A673 (cell line): ENCODE results near the gene NUP155. TPM values are rescaled to one million over a fixed set of nuclear protein-coding genes. Genes with fewer than 3 reads are reported as not detected.

Experiments used
- BruUV-seq: library from RNA; stranded (reverse); fragments of 400-500 nt; replicated peaks from 2 replicates; lab custom pipeline; 2021; lab: Mats Ljungman, UMichigan
- CTCF ChIA-PET: fragments of 300-600 bp; sonication (Branson Sonifier 250); formaldehyde crosslinking; loops from one replicate; lab custom pipeline; 2022; ENCODE audit warnings: antibody characterized with exemption; lab: Charles Lee
- POLR2A ChIA-PET: fragments of 300-600 bp; sonication (Branson Sonifier 250); formaldehyde crosslinking; loops from one replicate; lab custom pipeline; 2022; ENCODE audit warnings: antibody characterized with exemption; ENCODE audit not compliant: low non-redundant PET; lab: Charles Lee
- DNase-seq: peaks from one replicate; pipeline ENCODE4 v3.0.0-alpha.2; 2015; ENCODE audit warnings: low spot score
- H3K27ac ChIP-seq: fragments of 200-600 bp; sonication (generic); 2 replicates; pipeline ENCODE4 v1.5.1; 2016; ENCODE audit warnings: mixed run types, low read depth, mild to moderate bottlenecking, mixed read lengths, antibody characterized with exemption, low read length; ENCODE audit not compliant: poor library complexity, severe bottlenecking
- H3K27me3 ChIP-seq: fragments of 200-600 bp; sonication (generic); replicated peaks from 2 replicates; pipeline ENCODE4 v1.6.1; 2017; ENCODE audit warnings: mixed run types, low read depth, mild to moderate bottlenecking, mixed read lengths, antibody characterized with exemption, low read length; ENCODE audit not compliant: insufficient read depth, poor library complexity
- H3K36me3 ChIP-seq: fragments of 200-600 bp; sonication (generic); 2 replicates; pipeline ENCODE4 v1.6.1; 2016; ENCODE audit warnings: mixed run types, mild to moderate bottlenecking, mixed read lengths, antibody characterized with exemption, low read length; ENCODE audit not compliant: insufficient read depth, poor library complexity, severe bottlenecking
- H3K4me1 ChIP-seq: fragments of 200-600 bp; sonication (generic); 2 replicates; pipeline ENCODE4 v1.6.1; 2017; ENCODE audit warnings: mixed run types, mild to moderate bottlenecking, mixed read lengths, antibody characterized with exemption, low read length; ENCODE audit not compliant: insufficient read depth, poor library complexity, severe bottlenecking
- H3K4me3 ChIP-seq: fragments of 200-600 bp; sonication (generic); 2 replicates; pipeline ENCODE4 v1.5.1; 2016; ENCODE audit warnings: low read depth, mixed run types, mild to moderate bottlenecking, mixed read lengths, low read length; ENCODE audit not compliant: poor library complexity, severe bottlenecking
- H3K9me3 ChIP-seq: fragments of 200-600 bp; sonication (generic); 2 replicates; pipeline ENCODE4 v1.6.1; 2016; ENCODE audit warnings: mixed run types, low read depth, mild to moderate bottlenecking, mixed read lengths, antibody characterized with exemption, low read length; ENCODE audit not compliant: poor library complexity, severe bottlenecking
- CTCF ChIP-seq: fragments of 300-800, 200-600 bp; sonication (generic); conservative IDR thresholded peaks from 2 replicates; pipeline ENCODE4 v1.5.1; 2017; ENCODE audit warnings: low read depth, mild to moderate bottlenecking, antibody characterized with exemption, low read length, moderate library complexity, mixed read lengths
- EZH2 ChIP-seq: fragments of 200-600 bp; sonication (generic); IDR thresholded peaks from 2 replicates; pipeline ENCODE4 v1.6.1; 2017; ENCODE audit warnings: borderline replicate concordance, low read depth, mild to moderate bottlenecking, mixed read lengths, antibody characterized with exemption, low read length; ENCODE audit not compliant: poor library complexity, severe bottlenecking
- intact Hi-C: fragments of 100-400 bp; cut with micrococcal nuclease; formaldehyde crosslinking; loops from one replicate; pipeline ENCODE4 v1.10.0; 2022; ENCODE audit not compliant: unreplicated experiment
- total RNA-seq: library from RNA; stranded (reverse); gene quantifications from 2 replicates; pipeline ENCODE4 v1.2.3, GENCODE V29; 2021

NUP155 gene
- total RNA-seq, 1 experiment from 2014 or later = 91.9 TPM

GRCh38 chr5:37251665-37252064 lies 119.2 kb downstream of the NUP155 start:
- no peak for TF ChIP-seq CTCF
- no peak for TF ChIP-seq EZH2
- intact Hi-C loops = no loop called here
- no peak for DNase-seq
- no TSS peak for BruUV-seq
- no peaks in the 10 kb centered on the region for H3K36me3 ChIP-seq
- no peaks in the 10 kb centered on the region for H3K9me3 ChIP-seq
- H3K27me3 ChIP-seq = no peaks in the 10 kb centered on the region
- no peaks in the 10 kb centered on the region for H3K4me1 ChIP-seq
- ChIA-PET CTCF (no interaction called here), POLR2A (no interaction called here)
- no peak overlapping the region for H3K4me3 ChIP-seq
- no peak overlapping the region for H3K27ac ChIP-seq

DNA sequence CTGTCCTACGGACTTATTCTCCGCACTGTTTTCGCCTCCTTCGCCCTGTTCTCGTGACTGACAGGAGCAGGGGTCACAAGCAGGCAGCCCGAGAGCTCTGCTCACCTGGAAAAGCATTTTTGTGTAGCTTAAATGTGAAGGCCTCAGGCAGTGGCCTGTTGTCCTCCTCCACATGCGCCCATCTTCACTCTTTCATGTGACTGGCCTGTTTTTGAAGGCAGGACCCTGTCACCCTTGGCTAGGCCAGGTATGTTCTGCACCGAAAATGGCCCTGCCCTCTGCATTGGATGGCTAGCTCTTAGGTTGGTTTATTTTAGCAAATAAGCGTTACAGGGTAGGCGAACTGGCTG lies 121.1 kb downstream of the NUP155 start:
- peak overlapping the region; percentile 94 for H3K4me3 ChIP-seq
- no TSS peak for BruUV-seq
- intact Hi-C loops = no loop called here
- POLR2A ChIA-PET = no interaction called here
- TF ChIP-seq EZH2 (no peak), CTCF (no peak)
- H3K27me3 ChIP-seq = no peaks in the 10 kb centered on the region
- no peaks in the 10 kb centered on the region for H3K4me1 ChIP-seq
- no peaks in the 10 kb centered on the region for H3K9me3 ChIP-seq
- H3K27ac ChIP-seq = peak overlapping the region; percentile 89
- H3K36me3 ChIP-seq = peaks cover 4% of the 10 kb centered on the region
- CTCF ChIA-PET = no interaction called here
- DNase-seq = no peak

- Histone ChIP-seq H3K27me3 (no peaks in the 10 kb centered on the region), H3K9me3 (no peaks in the 10 kb centered on the region), H3K36me3 (peaks cover 4% of the 10 kb centered on the region), H3K4me1 (no peaks in the 10 kb centered on the region), H3K4me3 (peak within 1 kb of the TSS; percentile 94), H3K27ac (peak within 1 kb of the TSS; percentile 89)
- peak; percentile 78 for DNase-seq
- ChIA-PET CTCF (interaction anchor here (0.5 kb wide), 1 partner anchor 471 kb away, joined by 3 read pairs; no protein-coding TSS in a partner anchor), POLR2A (interaction anchor here (0.6 kb wide), 1 partner anchor 119 kb away, joined by 22 read pairs; no protein-coding TSS in a partner anchor)
- intact Hi-C loops = no loop called here
- no TSS peak for BruUV-seq
- no peak for TF ChIP-seq CTCF
- no peak for TF ChIP-seq EZH2
Observed at GRCh38 chr5:37248970-37249814, 121.7 kb downstream of the NUP155 start, which contains the start of gene CPLANE1. Gene CPLANE1 (minus strand): TSS chr5:37249376. CDS start chr5:37247698, 1,678 bp downstream.
